Neural progenitor cell (in vitro differentiated cells): Measurements from ENCODE around the gene SPINT1.

Source experiments
- CTCF ChIP-seq: fragments of 200-600 bp; sonication (generic); IDR thresholded peaks from 2 replicates; pipeline ENCODE4 v1.5.1; 2017; ENCODE audit warnings: antibody characterized with exemption, mild to moderate bottlenecking
- EZH2 ChIP-seq: fragments of 200-600 bp; sonication (generic); IDR thresholded peaks from 2 replicates; pipeline ENCODE4 v1.6.1; 2017; ENCODE audit warnings: antibody characterized with exemption, mild to moderate bottlenecking, moderate library complexity

DNA sequence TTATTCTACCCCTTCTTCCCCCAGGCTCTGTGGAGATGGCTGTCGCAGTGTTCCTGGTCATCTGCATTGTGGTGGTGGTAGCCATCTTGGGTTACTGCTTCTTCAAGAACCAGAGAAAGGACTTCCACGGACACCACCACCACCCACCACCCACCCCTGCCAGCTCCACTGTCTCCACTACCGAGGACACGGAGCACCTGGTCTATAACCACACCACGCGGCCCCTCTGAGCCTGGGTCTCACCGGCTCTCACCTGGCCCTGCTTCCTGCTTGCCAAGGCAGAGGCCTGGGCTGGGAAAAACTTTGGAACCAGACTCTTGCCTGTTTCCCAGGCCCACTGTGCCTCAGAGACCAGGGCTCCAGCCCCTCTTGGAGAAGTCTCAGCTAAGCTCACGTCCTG is 12.9 kb downstream of the SPINT1 start:
- TF ChIP-seq CTCF (no peak), EZH2 (no peak)
